Stimulated activated CD4-positive, alpha-beta T cell treated with anti-CD3 and anti-CD28 coated beads, Interleukin-2, amount 100 ng/mL, for 48 hours (primary cell): ENCODE data around the gene ACVR1C.

ENCODE experiments used
- DNase-seq, 2 donors: peaks; one replicate each; pipeline ENCODE4 v3.0.0-alpha.2; 2020

Gene ACVR1C

GRCh38 chr2:157628477-157629415, at the start of gene ACVR1C:
ACVR1C (minus strand) TSS chr2:157628864; CDS start chr2:157628644, 220 bp downstream.
- DNase-seq: peak; percentile 52 to 63

- DNase-seq: no peak
These were observed 49.3 kb upstream of the ACVR1C start for GRCh38 chr2:157677941-157678340.

DNA sequence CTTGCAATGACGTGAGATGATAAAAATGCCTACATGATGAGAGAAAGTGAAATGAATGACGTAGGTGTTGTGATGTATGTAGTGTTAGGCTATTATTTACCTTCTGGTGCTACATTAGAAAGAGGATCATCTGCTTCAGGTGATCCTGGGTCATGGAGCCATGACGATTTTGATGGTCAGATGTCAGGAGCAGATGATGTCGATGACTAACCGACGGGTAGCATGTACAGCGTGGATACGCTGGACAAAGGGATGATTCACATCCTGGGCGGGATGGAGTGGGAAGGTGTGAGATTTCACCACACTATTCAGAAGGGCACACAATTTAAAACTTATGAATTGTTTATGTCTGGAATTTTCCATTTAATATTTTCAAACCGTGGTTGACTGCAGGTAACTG, 43.5 kb upstream of the ACVR1C start:
- no peak for DNase-seq

DNA sequence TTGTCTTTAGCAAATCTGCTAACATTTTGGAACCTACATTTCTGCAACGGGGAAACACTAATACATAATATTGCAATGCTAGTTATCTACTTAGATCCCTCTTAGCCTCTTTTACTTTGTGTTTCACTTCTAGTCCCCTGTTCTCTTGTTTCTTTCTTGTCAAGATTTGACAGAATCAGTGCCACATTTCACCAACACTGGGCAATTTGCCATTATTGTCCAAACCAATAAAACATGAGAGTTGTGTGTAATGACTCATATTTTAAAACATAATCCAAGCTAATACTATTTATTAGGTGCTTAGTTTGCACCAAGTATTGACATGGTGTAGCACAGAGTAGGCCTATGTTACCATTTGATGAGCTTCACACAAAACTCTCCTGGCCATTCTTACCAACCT, 33.7 kb upstream of the ACVR1C start:
- no peak for DNase-seq

DNA sequence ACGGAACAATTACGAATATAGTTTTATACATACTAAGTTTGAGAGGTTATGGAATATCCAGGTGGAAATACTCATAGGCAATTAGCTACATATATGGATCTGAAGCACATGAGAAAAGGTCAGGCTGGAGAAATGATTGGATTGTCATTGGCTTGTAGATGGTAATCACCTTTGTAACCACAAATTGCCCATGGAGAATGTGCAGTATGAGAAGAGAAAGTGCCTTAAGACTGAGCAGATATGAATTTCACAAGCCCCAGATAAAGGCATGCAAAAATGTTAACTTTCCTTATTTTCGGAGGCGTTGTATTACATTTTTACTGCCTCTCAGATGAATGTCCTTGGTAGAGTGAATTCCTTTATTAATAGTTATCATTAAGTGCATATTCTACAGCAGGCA, 33.1 kb upstream of the ACVR1C start:
- no peak for DNase-seq

GRCh38 chr2:157657858-157658257, 29.2 kb upstream of the ACVR1C start:
- no peak for DNase-seq

GRCh38 chr2:157657101-157657500, 28.4 kb upstream of the ACVR1C start:
- no peak for DNase-seq

DNA sequence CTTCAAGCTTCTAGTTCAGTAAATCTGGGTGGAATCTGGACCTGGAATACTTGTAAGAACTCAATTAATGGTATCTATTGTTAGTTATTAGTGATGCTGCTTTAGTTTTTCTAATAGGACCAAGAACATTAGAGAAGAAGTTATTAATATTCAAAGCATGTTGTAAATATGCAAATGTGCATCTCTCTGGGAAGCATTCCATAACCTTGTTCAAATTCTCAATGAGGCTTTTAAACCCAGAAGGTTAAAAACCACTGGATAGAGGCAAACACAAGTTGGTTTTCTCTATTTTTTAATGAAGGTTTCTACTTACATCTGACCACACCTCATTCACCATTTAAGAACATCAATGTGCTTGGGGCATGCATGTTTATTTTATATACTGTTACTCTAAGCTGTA, 16.1 kb upstream of the ACVR1C start:
- DNase-seq: no peak

GRCh38 chr2:157631861-157632260, 3.2 kb upstream of the ACVR1C start:
- no peak for DNase-seq

GRCh38 chr2:157627594-157628476, 829 bp downstream of the ACVR1C start:
- DNase-seq: peak; percentile 26 to 29

DNA sequence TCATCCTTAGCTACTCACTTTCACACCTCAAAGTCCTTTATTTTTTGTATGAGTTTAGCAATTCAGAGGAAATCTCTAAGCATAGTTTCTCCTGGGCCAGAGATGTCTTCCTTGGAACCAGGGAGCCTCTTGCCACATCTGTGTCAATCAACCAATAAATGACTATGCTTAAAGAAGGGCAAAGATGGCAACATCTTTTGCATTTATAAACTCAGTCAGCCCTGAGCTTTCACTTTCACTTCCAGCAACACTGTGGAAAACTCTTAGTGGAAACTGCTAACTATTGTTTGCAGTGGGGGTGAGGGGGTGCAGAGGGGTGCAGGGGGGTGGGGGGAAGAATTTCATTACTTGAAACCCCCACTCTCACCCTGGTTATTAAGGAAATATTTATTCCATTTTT, 3.4 kb downstream of the ACVR1C start:
- no peak for DNase-seq

DNA sequence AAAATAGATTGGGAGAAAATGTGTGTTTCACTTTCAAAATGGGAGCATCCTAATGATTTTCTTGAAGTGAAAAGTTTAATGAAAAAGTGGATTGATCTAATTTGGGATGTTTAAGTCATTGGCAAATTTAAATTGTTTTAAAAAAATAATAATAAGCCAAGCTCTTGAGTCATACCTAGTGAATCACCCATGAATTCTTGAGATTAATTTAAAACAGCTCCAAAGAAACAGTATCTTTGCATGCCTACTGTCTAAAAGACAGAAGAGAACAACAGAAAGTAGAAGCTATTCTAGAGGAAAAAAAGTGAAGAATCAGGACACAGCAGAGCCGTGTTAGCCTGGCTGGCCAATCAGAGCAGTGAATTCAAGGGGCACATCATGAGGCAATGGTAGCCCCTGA, 7.7 kb downstream of the ACVR1C start:
- DNase-seq: no peak

- no peak for DNase-seq
These were observed 16.9 kb downstream of the ACVR1C start for GRCh38 chr2:157611726-157612125.

DNA sequence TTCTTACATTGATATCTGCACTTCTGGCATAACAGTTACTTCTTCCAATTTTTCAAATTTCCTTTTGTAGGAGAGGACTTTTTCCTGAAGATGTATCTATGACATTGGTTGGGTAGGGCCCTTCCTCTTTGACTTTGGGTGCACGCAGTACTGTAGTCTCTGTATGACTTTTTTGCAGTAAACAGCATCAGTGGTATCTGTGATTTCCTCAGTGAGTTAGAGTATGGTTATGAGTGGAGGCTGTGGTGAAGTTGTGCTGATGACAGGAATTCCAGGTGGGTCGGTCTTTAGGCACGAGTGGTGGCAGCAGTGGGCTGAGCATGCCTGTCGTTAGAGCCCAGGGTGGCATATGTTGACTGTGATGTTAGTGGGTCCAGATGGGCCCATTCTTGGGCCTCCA, 17.6 kb downstream of the ACVR1C start:
- no peak for DNase-seq

GRCh38 chr2:157606534-157606933, 22.1 kb downstream of the ACVR1C start:
- DNase-seq: no peak

- DNase-seq: no peak
These were observed 25.5 kb downstream of the ACVR1C start for GRCh38 chr2:157603198-157603597.

DNA sequence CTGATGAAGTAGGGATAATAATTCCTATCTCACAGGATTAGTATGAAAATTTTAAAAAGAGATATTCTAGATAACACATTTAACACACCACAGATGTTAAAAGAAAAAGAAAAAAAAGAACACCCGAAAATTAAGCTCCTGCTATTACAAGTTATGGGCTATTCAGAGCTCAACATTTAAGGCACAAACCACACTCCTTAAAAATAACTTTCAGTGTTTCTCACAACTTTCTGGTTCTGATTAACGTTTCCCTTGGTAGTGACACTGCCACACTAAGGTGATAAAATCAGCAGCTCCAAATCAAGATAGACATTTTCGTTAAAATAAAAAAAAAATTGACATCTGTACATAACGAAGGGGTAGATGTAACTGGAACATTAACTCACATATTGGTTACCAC, 26.9 kb downstream of the ACVR1C start:
- DNase-seq: no peak

- peak; percentile 33 to 60 for DNase-seq
These were observed 31.5 kb downstream of the ACVR1C start for GRCh38 chr2:157596992-157597681.

DNA sequence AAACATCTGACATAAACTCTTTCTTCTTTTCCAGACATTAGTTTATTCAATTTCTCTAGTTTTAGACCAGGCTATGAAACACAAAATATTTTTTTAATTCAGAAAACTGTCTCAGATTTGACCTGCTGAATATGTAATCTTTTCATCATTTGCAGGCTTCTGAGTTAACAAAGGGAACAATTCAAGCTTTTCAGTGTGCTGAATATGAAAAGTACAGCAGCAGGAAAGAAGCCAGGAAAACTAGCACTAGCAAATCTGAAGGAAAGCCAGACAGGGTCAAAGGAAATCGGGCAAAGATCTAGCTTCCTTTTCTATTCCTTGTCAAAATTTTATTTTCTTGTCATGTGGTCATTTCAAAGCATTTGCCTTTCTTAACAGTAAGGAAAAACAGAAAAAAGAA, 35.3 kb downstream of the ACVR1C start:
- DNase-seq: no peak

- no peak for DNase-seq
These were observed 35.7 kb downstream of the ACVR1C start for GRCh38 chr2:157592948-157593347.

DNA sequence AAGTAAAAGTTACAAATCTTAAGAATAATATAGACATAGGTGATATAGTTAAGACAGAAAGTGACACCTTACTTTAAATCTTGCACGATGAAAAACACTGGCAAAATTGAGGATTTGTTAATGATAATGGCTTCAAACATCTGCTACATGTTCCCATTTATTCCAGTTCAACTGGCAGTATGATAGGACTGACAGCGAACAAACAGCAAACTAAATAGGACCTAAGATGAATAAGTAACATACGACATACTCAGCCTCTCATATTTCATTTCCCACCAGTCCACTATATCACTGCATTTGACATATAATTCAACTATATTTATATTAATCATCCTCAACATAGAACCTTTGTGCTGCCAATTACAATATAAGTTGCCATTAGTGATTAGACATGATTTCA, 36.3 kb downstream of the ACVR1C start:
- DNase-seq: no peak

DNA sequence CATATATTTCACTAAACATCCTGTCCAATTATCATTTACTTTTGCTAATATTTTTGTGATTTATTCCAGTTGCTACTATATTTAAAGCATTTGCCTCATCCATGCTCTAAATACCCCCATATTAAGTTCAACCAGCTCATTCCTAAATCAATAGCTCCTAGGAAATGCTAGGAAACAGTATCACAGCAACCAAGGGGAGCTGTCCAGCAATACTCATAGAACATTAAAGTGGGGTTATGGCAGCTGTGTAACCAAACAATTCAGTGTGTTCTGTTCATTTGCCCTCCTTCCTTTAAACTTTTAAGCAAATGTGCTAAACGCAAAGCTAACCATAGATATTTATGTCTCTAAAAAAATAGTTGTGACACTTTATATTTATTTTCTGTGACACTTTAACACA, 41.1 kb downstream of the ACVR1C start:
- DNase-seq: no peak

GRCh38 chr2:157574165-157574564, 54.5 kb downstream of the ACVR1C start:
- DNase-seq: no peak
